ENCODE measurements around the gene FAM98A. TPM values are rescaled to one million over a fixed set of nuclear protein-coding genes. Genes with fewer than 3 reads are reported as not detected.

FAM98A gene
- total and polyA plus RNA-seq, 10 of the 15 experiments (the other 5 are each of a cell fraction or from before 2014, with no cell fraction given), result 29.7 to 231 (median 80.2) TPM

DNA sequence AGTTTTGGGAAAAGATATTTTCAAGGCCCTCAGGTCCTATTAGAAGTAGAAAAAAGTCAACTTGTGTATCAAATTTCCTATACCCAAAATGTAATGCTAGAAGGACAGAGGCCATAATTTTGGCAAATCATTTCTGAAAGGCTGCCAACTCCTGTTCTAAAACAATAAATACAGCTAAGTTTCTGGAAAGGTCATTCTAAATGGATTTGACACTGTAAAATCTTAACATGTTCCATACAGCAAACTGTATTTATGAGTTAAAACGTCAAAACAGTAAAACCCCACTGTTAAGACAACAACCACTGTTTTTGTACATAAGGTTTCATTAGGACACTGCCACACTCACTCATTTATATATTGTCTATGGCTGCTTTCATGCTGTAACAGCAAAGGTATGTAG lies 9.7 kb downstream of the FAM98A start (continued):
- TF ChIP-seq, protein P1, sequence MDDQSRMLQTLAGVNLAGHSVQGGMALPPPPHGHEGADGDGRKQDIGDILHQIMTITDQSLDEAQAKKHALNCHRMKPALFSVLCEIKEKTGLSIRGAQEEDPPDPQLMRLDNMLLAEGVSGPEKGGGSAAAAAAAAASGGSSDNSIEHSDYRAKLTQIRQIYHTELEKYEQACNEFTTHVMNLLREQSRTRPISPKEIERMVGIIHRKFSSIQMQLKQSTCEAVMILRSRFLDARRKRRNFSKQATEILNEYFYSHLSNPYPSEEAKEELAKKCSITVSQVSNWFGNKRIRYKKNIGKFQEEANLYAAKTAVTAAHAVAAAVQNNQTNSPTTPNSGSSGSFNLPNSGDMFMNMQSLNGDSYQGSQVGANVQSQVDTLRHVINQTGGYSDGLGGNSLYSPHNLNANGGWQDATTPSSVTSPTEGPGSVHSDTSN (IDR thresholded peaks at IDR 0.05; ENCODE audit: insufficient replicate concordance, low read depth, low read length), result no peak
- TF ChIP-seq, protein P2, sequence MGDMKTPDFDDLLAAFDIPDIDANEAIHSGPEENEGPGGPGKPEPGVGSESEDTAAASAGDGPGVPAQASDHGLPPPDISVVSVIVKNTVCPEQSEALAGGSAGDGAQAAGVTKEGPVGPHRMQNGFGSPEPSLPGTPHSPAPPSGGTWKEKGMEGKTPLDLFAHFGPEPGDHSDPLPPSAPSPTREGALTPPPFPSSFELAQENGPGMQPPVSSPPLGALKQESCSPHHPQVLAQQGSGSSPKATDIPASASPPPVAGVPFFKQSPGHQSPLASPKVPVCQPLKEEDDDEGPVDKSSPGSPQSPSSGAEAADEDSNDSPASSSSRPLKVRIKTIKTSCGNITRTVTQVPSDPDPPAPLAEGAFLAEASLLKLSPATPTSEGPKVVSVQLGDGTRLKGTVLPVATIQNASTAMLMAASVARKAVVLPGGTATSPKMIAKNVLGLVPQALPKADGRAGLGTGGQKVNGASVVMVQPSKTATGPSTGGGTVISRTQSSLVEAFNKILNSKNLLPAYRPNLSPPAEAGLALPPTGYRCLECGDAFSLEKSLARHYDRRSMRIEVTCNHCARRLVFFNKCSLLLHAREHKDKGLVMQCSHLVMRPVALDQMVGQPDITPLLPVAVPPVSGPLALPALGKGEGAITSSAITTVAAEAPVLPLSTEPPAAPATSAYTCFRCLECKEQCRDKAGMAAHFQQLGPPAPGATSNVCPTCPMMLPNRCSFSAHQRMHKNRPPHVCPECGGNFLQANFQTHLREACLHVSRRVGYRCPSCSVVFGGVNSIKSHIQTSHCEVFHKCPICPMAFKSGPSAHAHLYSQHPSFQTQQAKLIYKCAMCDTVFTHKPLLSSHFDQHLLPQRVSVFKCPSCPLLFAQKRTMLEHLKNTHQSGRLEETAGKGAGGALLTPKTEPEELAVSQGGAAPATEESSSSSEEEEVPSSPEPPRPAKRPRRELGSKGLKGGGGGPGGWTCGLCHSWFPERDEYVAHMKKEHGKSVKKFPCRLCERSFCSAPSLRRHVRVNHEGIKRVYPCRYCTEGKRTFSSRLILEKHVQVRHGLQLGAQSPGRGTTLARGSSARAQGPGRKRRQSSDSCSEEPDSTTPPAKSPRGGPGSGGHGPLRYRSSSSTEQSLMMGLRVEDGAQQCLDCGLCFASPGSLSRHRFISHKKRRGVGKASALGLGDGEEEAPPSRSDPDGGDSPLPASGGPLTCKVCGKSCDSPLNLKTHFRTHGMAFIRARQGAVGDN (IDR thresholded peaks at IDR 0.05), result no peak

DNA sequence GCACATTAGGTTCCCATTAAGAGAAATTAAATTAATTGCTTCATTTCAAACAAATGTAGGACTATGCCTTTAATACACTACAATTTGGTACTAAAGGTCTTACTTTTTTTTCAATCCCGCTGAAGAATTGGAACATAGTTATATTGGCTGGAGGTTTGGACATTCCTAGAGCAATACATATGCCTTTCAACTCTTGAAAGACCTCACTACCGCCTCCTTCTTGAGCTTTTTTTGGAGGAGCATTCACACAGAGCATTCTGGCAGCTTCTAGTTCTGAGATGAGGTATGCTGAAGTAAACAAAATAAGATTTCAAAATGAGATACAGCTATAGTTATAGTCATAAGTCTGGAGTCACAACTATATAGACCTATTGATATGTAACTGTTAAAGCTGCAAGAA lies 10.9 kb downstream of the FAM98A start:
- H3K36me3 ChIP-seq (ENCODE audit: control insufficient read depth in 2 of 2, insufficient read depth in 2 of 2, low read length in 1 of 2), result peaks cover 4 to 20% of the 10 kb centered on the region in 2 experiments
- no peak for DNase-seq (ENCODE audit: low read depth, low spot score)
- ChIA-PET CTCF (interaction anchor here (1.1 to 1.2 kb wide), 3 partner anchors 11 to 216 kb away, joined by 3 read pairs; partner anchors contain the start of gene FAM98A), RAD21 (ENCODE audit: unreplicated experiment) (interaction anchor here (0.6 kb wide), 1 partner anchor 112 kb away, joined by 3 read pairs; no protein-coding TSS in a partner anchor), SMC1A (ENCODE audit: uncharacterized antibody, unreplicated experiment) (interaction anchor here (0.6 to 1.5 kb wide), 4 partner anchors 9 to 208 kb away, joined by 3 to 6 read pairs (median 3); partner anchors contain the start of gene FAM98A), POLR2A (interaction anchor here (1.1 kb wide), 1 partner anchor 112 kb away, joined by 4 read pairs; the partner anchor contains the start of gene RASGRP3)
- H3K27me3 ChIP-seq (replicated peaks in 1 of 2; ENCODE audit: control insufficient read depth in 2 of 2, insufficient read depth in 2 of 2, low read length in 1 of 2), result no peaks in the 10 kb centered on the region
- no peak overlapping the region for H3K4me2 ChIP-seq (ENCODE audit: control insufficient read depth, insufficient read depth)
- H4K20me1 ChIP-seq (ENCODE audit: control insufficient read depth, insufficient read depth), result no peaks in the 10 kb centered on the region
- H2AFZ ChIP-seq (ENCODE audit: control insufficient read depth, low read depth, low read length), result no peak overlapping the region
- FAIRE-seq, result peak; percentile 56
- in situ Hi-C loops (cut with MboI) (loop anchor here (25.0 kb wide), 1 partner anchor 826 kb away; no protein-coding TSS in a partner anchor), intact Hi-C loops (cut with micrococcal nuclease; ENCODE audit: unreplicated experiment) (loop anchor here (10.0 kb wide), 4 partner anchors 213 to 1033 kb away; partner anchors contain the start of gene LTBP1)
- H3K4me1 ChIP-seq (ENCODE audit: control insufficient read depth, insufficient read depth, low read length), result no peaks in the 10 kb centered on the region
- TF ChIP-seq, protein P3, sequence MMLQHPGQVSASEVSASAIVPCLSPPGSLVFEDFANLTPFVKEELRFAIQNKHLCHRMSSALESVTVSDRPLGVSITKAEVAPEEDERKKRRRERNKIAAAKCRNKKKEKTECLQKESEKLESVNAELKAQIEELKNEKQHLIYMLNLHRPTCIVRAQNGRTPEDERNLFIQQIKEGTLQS (IDR thresholded peaks at IDR 0.05; ENCODE audit: borderline replicate concordance, extremely low read depth, low read depth, low read length), result no peak
- no peak for TF ChIP-seq NRF1 (conservative IDR thresholded peaks at IDR 0.05; ENCODE audit: low read depth, low read length)
- no peak for TF ChIP-seq SREBF2 (IDR thresholded peaks at IDR 0.05; ENCODE audit: low read length)
- TF ChIP-seq CHD1 (IDR thresholded peaks at IDR 0.05; ENCODE audit: low read depth, low read length), result no peak
- no peak overlapping the region for H3K27ac ChIP-seq (ENCODE audit: control insufficient read depth, insufficient read depth)
- H3K9me3 ChIP-seq (replicated peaks; ENCODE audit: control insufficient read depth, insufficient read depth, low read length), result no peaks in the 10 kb centered on the region
- no TSS peak for BruUV-seq (replicated peaks)
- no peak overlapping the region for H3K4me3 ChIP-seq
- 98% methylated on average over 2 of the region's 2 CpGs for WGBS (ENCODE audit: insufficient coverage, insufficient replicate concordance, low lambda C conversion rate, missing lambda C conversion rate)
- no peak overlapping the region for H3K9ac ChIP-seq (ENCODE audit: control insufficient read depth, insufficient read depth, low read length)
- H3K79me2 ChIP-seq (ENCODE audit: control insufficient read depth, insufficient read depth, low read length), result peaks cover 1% of the 10 kb centered on the region; the same call in 1 of the 2 replicates
- ATAC-seq, result no peak
